Smooth muscle cell (in vitro differentiated cells): Measurements from ENCODE around the gene OVOL2. TPM values are rescaled to one million over a fixed set of nuclear protein-coding genes. Genes with fewer than 3 reads are reported as not detected.

ENCODE experiments used
- DNase-seq: peaks from one replicate; lab custom pipeline; 2025; ENCODE audit not compliant: unreplicated experiment; lab: John Stamatoyannopoulos, UW
- H2AFZ ChIP-seq: fragments of 200-600 bp; sonication (generic); 2 replicates; pipeline ENCODE4 v1.6.0; 2016; ENCODE audit warnings: antibody characterized with exemption, low read depth, mild to moderate bottlenecking
- H3F3A ChIP-seq: fragments of 200-600 bp; sonication (generic); 2 replicates; pipeline ENCODE4 v1.6.0; 2017; ENCODE audit warnings: antibody characterized with exemption, low read depth
- H3K27ac ChIP-seq: fragments of 200-600 bp; sonication (generic); 2 replicates; pipeline ENCODE4 v1.5.1; 2016; ENCODE audit warnings: low read depth, mild to moderate bottlenecking
- H3K27me3 ChIP-seq: fragments of 200-600 bp; sonication (generic); 2 replicates; pipeline ENCODE4 v1.6.1; 2016; ENCODE audit warnings: low read depth, mild to moderate bottlenecking
- H3K36me3 ChIP-seq: fragments of 200-600 bp; sonication (generic); 2 replicates; pipeline ENCODE4 v1.5.1; 2016; ENCODE audit warnings: low read depth
- H3K4me1 ChIP-seq: fragments of 200-600 bp; sonication (generic); 2 replicates; pipeline ENCODE4 v1.5.1; 2016; ENCODE audit warnings: low read depth
- H3K4me2 ChIP-seq: fragments of 200-600 bp; sonication (generic); 2 replicates; pipeline ENCODE4 v1.6.0; 2016; ENCODE audit warnings: mild to moderate bottlenecking
- H3K4me3 ChIP-seq: fragments of 200-600 bp; sonication (generic); 2 replicates; pipeline ENCODE4 v1.5.1; 2016; ENCODE audit warnings: mild to moderate bottlenecking
- H3K79me2 ChIP-seq: fragments of 200-600 bp; sonication (generic); 2 replicates; pipeline ENCODE4 v1.6.0; 2016; ENCODE audit warnings: low read depth, mild to moderate bottlenecking
- H3K9ac ChIP-seq: fragments of 200-600 bp; sonication (generic); 2 replicates; pipeline ENCODE4 v1.6.0; 2016; ENCODE audit warnings: low read depth
- H3K9me3 ChIP-seq: fragments of 200-600 bp; sonication (generic); replicated peaks from 2 replicates; pipeline ENCODE4 v1.5.1; 2016; ENCODE audit warnings: low read depth
- H4K20me1 ChIP-seq: fragments of 200-600 bp; sonication (generic); 2 replicates; pipeline ENCODE4 v1.6.0; 2016; ENCODE audit warnings: low read depth
- CTCF ChIP-seq: fragments of 200-600 bp; sonication (generic); IDR thresholded peaks from 2 replicates; pipeline ENCODE4 v1.5.1; 2017; ENCODE audit warnings: borderline replicate concordance, mild to moderate bottlenecking, antibody characterized with exemption; ENCODE audit not compliant: insufficient read depth, poor library complexity, severe bottlenecking
- WGBS: methylation state at CpG from one replicate; pipeline ENCODE4 v1.1.7; 2016; ENCODE audit warnings: low lambda C conversion rate; 5-methylcytosine and 5-hydroxymethylcytosine counted together
- polyA plus RNA-seq: library from polyadenylated mRNA; unstranded; fragments of >200 nt; fragmentation: Nextera tagmentation; extraction: Ambion mirVana; gene quantifications from 2 replicates; pipeline ENCODE4 v1.2.1, GENCODE V29; 2016
- total RNA-seq: library from RNA; depleted of rRNA; stranded (reverse); fragments of >200 nt; gene quantifications from 2 replicates; pipeline ENCODE4 v1.2.3, GENCODE V29; 2014

The OVOL2 gene
- total and polyA plus RNA-seq, 2 experiments from 2014 or later, result 1.1 TPM; not detected in 1

GRCh38 chr20:18066421-18067333, 9.0 kb upstream of the OVOL2 start:
- DNase-seq, result no peak
- H3K4me1 ChIP-seq, result no peaks in the 10 kb centered on the region
- H3F3A ChIP-seq, result no peaks in the 10 kb centered on the region
- no peaks in the 10 kb centered on the region for H3K9me3 ChIP-seq
- H2AFZ ChIP-seq, result no peak overlapping the region
- peak; percentile 12 for TF ChIP-seq CTCF
- H3K4me2 ChIP-seq, result no peak overlapping the region
- H3K36me3 ChIP-seq, result no peaks in the 10 kb centered on the region
- 81% methylated on average over 13 of the region's 13 CpGs for WGBS
- H3K9ac ChIP-seq, result no peak overlapping the region
- no peaks in the 10 kb centered on the region for H4K20me1 ChIP-seq
- H3K4me3 ChIP-seq, result no peak overlapping the region
- H3K79me2 ChIP-seq, result no peaks in the 10 kb centered on the region
- peaks cover 18% of the 10 kb centered on the region for H3K27me3 ChIP-seq
- H3K27ac ChIP-seq, result no peak overlapping the region

- no peaks in the 10 kb centered on the region for H3K79me2 ChIP-seq
- no peaks in the 10 kb centered on the region for H3K9me3 ChIP-seq
- H3K36me3 ChIP-seq, result no peaks in the 10 kb centered on the region
- H3F3A ChIP-seq, result no peaks in the 10 kb centered on the region
- peaks cover 45% of the 10 kb centered on the region for H3K27me3 ChIP-seq
- peaks cover 11% of the 10 kb centered on the region for H3K4me1 ChIP-seq
- H3K4me2 ChIP-seq, result no peak overlapping the region
- no peak overlapping the region for H3K4me3 ChIP-seq
- no peak overlapping the region for H2AFZ ChIP-seq
- no peak overlapping the region for H3K9ac ChIP-seq
- TF ChIP-seq CTCF, result no peak
- DNase-seq, result no peak
- WGBS, result 96% methylated on average over 6 of the region's 6 CpGs
- no peaks in the 10 kb centered on the region for H4K20me1 ChIP-seq
- H3K27ac ChIP-seq, result no peak overlapping the region
Observed at GRCh38 chr20:18063676-18064075, 6.0 kb upstream of the OVOL2 start.

- Histone ChIP-seq H3K27me3 (peaks cover 85% of the 10 kb centered on the region), H3K4me1 (peaks cover 24% of the 10 kb centered on the region), H3F3A (no peaks in the 10 kb centered on the region), H3K4me2 (peak overlapping the region; percentile 87), H3K4me3 (peak overlapping the region; percentile 41), H4K20me1 (no peaks in the 10 kb centered on the region), H3K27ac (no peak overlapping the region), H2AFZ (peak overlapping the region; percentile 46), H3K9ac (no peak overlapping the region), H3K79me2 (no peaks in the 10 kb centered on the region), H3K9me3 (no peaks in the 10 kb centered on the region), H3K36me3 (no peaks in the 10 kb centered on the region)
- 42% methylated on average over 2 of the region's 2 CpGs for WGBS
- TF ChIP-seq CTCF, result no peak
- DNase-seq, result no peak
Observed at GRCh38 chr20:18059603-18060002, 1.9 kb upstream of the OVOL2 start.
